ENCODE measurements around the gene NR2C2. TPM values are rescaled to one million over a fixed set of nuclear protein-coding genes. Genes with fewer than 3 reads are reported as not detected.

NR2C2 gene
- total RNA-seq, 2 donors from 2014 or later: 54.4 to 60.8 TPM

DNA sequence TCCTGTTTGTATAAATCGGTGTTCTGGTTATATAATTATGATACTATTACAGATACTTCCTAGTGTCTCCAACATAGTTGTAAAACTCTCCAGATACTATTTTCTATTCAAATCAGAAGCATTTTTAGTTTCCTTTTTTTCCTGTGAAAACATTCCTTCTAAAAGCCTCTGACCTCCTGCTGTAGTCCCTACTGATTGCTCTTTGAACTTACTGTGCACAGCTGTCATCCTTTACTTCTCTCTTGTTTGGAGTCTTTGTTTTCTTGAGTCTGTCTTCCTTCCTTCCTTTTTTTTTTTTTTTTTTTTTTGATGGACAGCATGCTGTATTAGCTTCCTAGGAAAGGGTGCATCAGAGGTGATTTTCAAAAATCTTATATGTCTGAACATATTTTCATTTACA, 28.9 kb downstream of the NR2C2 start:
- no peaks in the 10 kb centered on the region for H3K4me1 ChIP-seq (ENCODE audit: control insufficient read depth, insufficient read depth, low read length)
- Mint-ChIP-seq H3K27ac (peak overlapping the region; percentile 36), H3K4me1 (no peaks in the 10 kb centered on the region), H3K36me3 (ENCODE audit: low read depth) (peaks cover 45% of the 10 kb centered on the region), H3K9me3 (no peaks in the 10 kb centered on the region), H3K4me3 (no peak overlapping the region), H3K27me3 (ENCODE audit: insufficient read depth) (no peaks in the 10 kb centered on the region)
- WGBS, 2 experiments (ENCODE audit: insufficient coverage in 1 of 2, insufficient read length in 1 of 2): 83% methylated on average over 1 of the region's 1 CpG; no CpG with 5 or more reads in 1 of the 2 experiments
- no peaks in the 10 kb centered on the region for H3K27me3 ChIP-seq (ENCODE audit: control insufficient read depth, insufficient read depth, low read length, poor library complexity, severe bottlenecking)
- no peak overlapping the region for H3K4me3 ChIP-seq (ENCODE audit: low read length)
- no peak overlapping the region for H3K27ac ChIP-seq (ENCODE audit: low read depth, low read length)
- no peaks in the 10 kb centered on the region for H3K9me3 ChIP-seq (ENCODE audit: control insufficient read depth, low read length)
- TF ChIP-seq, protein P1, sequence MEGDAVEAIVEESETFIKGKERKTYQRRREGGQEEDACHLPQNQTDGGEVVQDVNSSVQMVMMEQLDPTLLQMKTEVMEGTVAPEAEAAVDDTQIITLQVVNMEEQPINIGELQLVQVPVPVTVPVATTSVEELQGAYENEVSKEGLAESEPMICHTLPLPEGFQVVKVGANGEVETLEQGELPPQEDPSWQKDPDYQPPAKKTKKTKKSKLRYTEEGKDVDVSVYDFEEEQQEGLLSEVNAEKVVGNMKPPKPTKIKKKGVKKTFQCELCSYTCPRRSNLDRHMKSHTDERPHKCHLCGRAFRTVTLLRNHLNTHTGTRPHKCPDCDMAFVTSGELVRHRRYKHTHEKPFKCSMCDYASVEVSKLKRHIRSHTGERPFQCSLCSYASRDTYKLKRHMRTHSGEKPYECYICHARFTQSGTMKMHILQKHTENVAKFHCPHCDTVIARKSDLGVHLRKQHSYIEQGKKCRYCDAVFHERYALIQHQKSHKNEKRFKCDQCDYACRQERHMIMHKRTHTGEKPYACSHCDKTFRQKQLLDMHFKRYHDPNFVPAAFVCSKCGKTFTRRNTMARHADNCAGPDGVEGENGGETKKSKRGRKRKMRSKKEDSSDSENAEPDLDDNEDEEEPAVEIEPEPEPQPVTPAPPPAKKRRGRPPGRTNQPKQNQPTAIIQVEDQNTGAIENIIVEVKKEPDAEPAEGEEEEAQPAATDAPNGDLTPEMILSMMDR (conservative IDR thresholded peaks at IDR 0.05): no peak
- no peak for DNase-seq
- no peak overlapping the region for H3K9ac ChIP-seq (ENCODE audit: extremely low read depth, low read length, poor library complexity, severe bottlenecking)
- H3K36me3 ChIP-seq (ENCODE audit: control insufficient read depth, insufficient read depth, low read length): peaks cover 40% of the 10 kb centered on the region

DNA sequence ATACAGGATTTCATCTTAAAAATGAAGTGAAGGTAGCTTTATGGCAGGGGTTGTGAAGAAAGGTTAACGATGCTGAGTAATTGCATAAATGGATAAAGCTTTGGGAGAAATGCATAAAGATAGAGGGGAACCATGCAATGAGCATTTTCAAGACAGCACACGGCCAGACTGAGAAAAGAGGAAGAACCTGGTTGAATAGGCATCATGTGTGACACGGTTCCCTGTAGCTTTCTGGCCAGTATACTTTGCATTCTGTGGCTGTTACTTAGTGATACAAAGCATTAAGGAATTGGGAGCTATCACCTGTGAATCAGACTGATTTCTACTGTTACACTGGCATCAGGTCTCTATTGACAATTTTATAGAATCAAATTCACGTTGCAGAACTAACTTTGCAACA, 33.3 kb downstream of the NR2C2 start:
- 94 to 97% methylated on average over 4 of the region's 4 CpGs for WGBS, 2 experiments (ENCODE audit: insufficient coverage in 1 of 2, insufficient read length in 1 of 2)
- Mint-ChIP-seq H3K27ac (no peak overlapping the region), H3K9me3 (peaks cover 8% of the 10 kb centered on the region), H3K4me1 (no peaks in the 10 kb centered on the region), H3K27me3 (ENCODE audit: insufficient read depth) (no peaks in the 10 kb centered on the region), H3K36me3 (ENCODE audit: low read depth) (peaks cover 35% of the 10 kb centered on the region), H3K4me3 (no peak overlapping the region)
- Histone ChIP-seq H3K4me3 (ENCODE audit: low read length) (no peak overlapping the region), H3K27ac (ENCODE audit: low read depth, low read length) (no peak overlapping the region), H3K27me3 (ENCODE audit: control insufficient read depth, insufficient read depth, low read length, poor library complexity, severe bottlenecking) (no peaks in the 10 kb centered on the region), H3K36me3 (ENCODE audit: control insufficient read depth, insufficient read depth, low read length) (peaks cover 15% of the 10 kb centered on the region), H3K4me1 (ENCODE audit: control insufficient read depth, insufficient read depth, low read length) (no peaks in the 10 kb centered on the region), H3K9me3 (ENCODE audit: control insufficient read depth, low read length) (peaks cover 11% of the 10 kb centered on the region), H3K9ac (ENCODE audit: extremely low read depth, low read length, poor library complexity, severe bottlenecking) (no peak overlapping the region)
- DNase-seq: no peak
- TF ChIP-seq, protein P1 (conservative IDR thresholded peaks at IDR 0.05): no peak

DNA sequence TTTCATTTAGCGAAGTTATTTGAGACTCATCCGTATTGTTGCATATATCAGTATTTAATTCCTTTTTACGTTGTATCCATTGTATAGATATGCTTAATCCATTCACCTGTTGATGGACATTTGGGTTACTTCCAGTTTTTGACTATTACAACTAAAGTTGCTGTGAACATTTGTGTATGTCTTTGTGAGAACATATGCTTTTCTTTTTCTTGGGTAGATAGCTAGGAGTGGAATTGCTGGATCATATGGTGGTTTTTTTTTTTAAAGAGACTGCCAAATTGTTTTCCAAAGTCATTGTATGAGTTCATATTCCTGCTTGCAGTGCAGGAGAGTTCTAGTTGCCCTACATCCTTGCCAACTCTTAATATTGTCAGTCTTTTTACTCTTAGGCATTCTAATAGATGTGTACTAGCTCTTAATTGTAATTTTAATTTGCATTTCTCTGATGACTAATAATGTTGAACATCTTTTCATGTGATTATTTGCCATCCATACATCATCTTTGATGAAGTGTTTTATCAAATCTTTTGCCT, 37.3 kb downstream of the NR2C2 start:
- no peak overlapping the region for H3K4me3 Mint-ChIP-seq

More for the DNA sequence above, 37.3 kb downstream of the NR2C2 start:
- 100% methylated on average over 1 to 3 of the region's 3 CpGs for WGBS, 2 experiments (ENCODE audit: insufficient coverage in 1 of 2, insufficient read length in 1 of 2)
- Mint-ChIP-seq H3K9me3 (peaks cover 8% of the 10 kb centered on the region), H3K4me1 (peaks cover 8% of the 10 kb centered on the region), H3K27me3 (ENCODE audit: insufficient read depth) (no peaks in the 10 kb centered on the region), H3K27ac (no peak overlapping the region), H3K36me3 (ENCODE audit: low read depth) (peaks cover 28% of the 10 kb centered on the region)
- no peak for DNase-seq
- Histone ChIP-seq H3K27me3 (ENCODE audit: control insufficient read depth, insufficient read depth, low read length, poor library complexity, severe bottlenecking) (no peaks in the 10 kb centered on the region), H3K9me3 (ENCODE audit: control insufficient read depth, low read length) (peaks cover 11% of the 10 kb centered on the region), H3K4me3 (ENCODE audit: low read length) (no peak overlapping the region), H3K36me3 (ENCODE audit: control insufficient read depth, insufficient read depth, low read length) (peaks cover 6% of the 10 kb centered on the region), H3K4me1 (ENCODE audit: control insufficient read depth, insufficient read depth, low read length) (no peaks in the 10 kb centered on the region), H3K27ac (ENCODE audit: low read depth, low read length) (no peak overlapping the region), H3K9ac (ENCODE audit: extremely low read depth, low read length, poor library complexity, severe bottlenecking) (no peak overlapping the region)
- TF ChIP-seq, protein P1 (conservative IDR thresholded peaks at IDR 0.05): no peak

All from endodermal cell (in vitro differentiated cells).